Measurements from ENCODE around the gene SFRP5. TPM values are rescaled to one million over a fixed set of nuclear protein-coding genes. Genes with fewer than 3 reads are reported as not detected.

SFRP5 gene
- total and polyA plus RNA-seq, 2 donors (not counting 3 experiments of a cell fraction or from before 2014, with no cell fraction given): not detected

DNA sequence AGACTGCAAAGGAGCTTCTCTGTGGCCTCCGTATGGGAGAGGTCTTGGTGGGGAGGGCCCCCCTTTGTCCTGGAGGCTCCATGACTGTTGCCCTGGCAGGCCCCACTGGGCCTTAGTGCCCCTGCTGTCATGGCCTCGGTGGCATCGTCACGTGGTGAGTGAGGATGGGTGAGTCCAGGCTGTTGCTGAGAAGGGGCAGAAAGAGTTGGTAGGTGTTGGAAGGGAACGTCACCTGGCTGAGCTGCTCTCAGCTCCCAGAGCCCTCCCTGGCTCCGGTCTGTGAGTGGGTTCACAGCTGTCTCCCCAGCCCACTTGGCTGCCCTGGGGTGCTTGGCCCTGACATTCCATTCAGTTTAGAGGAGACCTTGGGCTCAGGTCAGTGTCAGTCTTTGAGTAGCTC is 16.1 kb downstream of the SFRP5 start:
- Histone ChIP-seq H3K36me3 (ENCODE audit: control insufficient read depth in 2 of 2, extremely low read depth in 1 of 2, insufficient read depth in 2 of 2, low read length in 2 of 2) (peaks cover 14 to 62% of the 10 kb centered on the region in 2 experiments), H3K27ac (ENCODE audit: insufficient read depth, low read depth, low read length) (no peak overlapping the region), H3K9me3 (replicated peaks; ENCODE audit: control insufficient read depth, insufficient read depth, low read length) (no peaks in the 10 kb centered on the region), H3K4me3 (replicated peaks in 1 of 3; ENCODE audit: insufficient read depth in 1 of 3, low read depth in 1 of 3, low read length in 3 of 3) (no peak overlapping the region), H4K20me1 (replicated peaks; ENCODE audit: control insufficient read depth, extremely low read depth, insufficient read depth, low read length) (peaks cover 2% of the 10 kb centered on the region), H3K27me3 (ENCODE audit: control insufficient read depth in 2 of 2, insufficient read depth in 2 of 2, low read length in 2 of 2) (no peaks in the 10 kb centered on the region), H2AFZ (ENCODE audit: low read depth, low read length) (no peak overlapping the region), H3K79me2 (ENCODE audit: control insufficient read depth, insufficient read depth, low read length) (no peaks in the 10 kb centered on the region), H3K9ac (replicated peaks; ENCODE audit: extremely low read depth, insufficient read depth, low read length) (no peak overlapping the region), H3K9me1 (replicated peaks; ENCODE audit: control insufficient read depth, extremely low read depth, insufficient read depth, low read length) (no peaks in the 10 kb centered on the region), H3K4me1 (ENCODE audit: control insufficient read depth, extremely low read depth, insufficient read depth, low read length) (no peaks in the 10 kb centered on the region), H3K4me2 (ENCODE audit: insufficient read depth, low read length) (no peak overlapping the region)
- dilution Hi-C loops (cut with MboI; ENCODE audit: extremely low pct_ligation_motif_present, low sequenced_read_pairs) (no loop called here), intact Hi-C loops (cut with micrococcal nuclease) (no loop called here)
- TF ChIP-seq JUN (IDR thresholded peaks at IDR 0.05; ENCODE audit: borderline replicate concordance, insufficient read depth, insufficient read length, low read depth): no peak
- TF ChIP-seq FOS (IDR thresholded peaks at IDR 0.05; ENCODE audit: borderline replicate concordance, insufficient read depth, low read length): no peak
- no peak for TF ChIP-seq EZH2 (IDR thresholded peaks at IDR 0.05; ENCODE audit: borderline replicate concordance, low read depth, low read length, severe bottlenecking)
- no peak for TF ChIP-seq POLR2AphosphoS5 (IDR thresholded peaks at IDR 0.05; ENCODE audit: insufficient read depth, low read depth, low read length)
- TF ChIP-seq, protein P1, sequence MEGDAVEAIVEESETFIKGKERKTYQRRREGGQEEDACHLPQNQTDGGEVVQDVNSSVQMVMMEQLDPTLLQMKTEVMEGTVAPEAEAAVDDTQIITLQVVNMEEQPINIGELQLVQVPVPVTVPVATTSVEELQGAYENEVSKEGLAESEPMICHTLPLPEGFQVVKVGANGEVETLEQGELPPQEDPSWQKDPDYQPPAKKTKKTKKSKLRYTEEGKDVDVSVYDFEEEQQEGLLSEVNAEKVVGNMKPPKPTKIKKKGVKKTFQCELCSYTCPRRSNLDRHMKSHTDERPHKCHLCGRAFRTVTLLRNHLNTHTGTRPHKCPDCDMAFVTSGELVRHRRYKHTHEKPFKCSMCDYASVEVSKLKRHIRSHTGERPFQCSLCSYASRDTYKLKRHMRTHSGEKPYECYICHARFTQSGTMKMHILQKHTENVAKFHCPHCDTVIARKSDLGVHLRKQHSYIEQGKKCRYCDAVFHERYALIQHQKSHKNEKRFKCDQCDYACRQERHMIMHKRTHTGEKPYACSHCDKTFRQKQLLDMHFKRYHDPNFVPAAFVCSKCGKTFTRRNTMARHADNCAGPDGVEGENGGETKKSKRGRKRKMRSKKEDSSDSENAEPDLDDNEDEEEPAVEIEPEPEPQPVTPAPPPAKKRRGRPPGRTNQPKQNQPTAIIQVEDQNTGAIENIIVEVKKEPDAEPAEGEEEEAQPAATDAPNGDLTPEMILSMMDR (IDR thresholded peaks at IDR 0.05; ENCODE audit: extremely low read depth in 1 of 2, insufficient read depth in 1 of 2, low read depth in 1 of 2, low read length in 2 of 2): no peak
- no peak for TF ChIP-seq POLR2A (IDR thresholded peaks at IDR 0.05; ENCODE audit: low read depth, low read length)
- TF ChIP-seq MYC (IDR thresholded peaks at IDR 0.05; ENCODE audit: low read depth, low read length): no peak
- TF ChIP-seq GATA2 (IDR thresholded peaks at IDR 0.05; ENCODE audit: insufficient read depth, insufficient read length, low read depth, low read length): no peak
- TF ChIP-seq, protein P2, sequence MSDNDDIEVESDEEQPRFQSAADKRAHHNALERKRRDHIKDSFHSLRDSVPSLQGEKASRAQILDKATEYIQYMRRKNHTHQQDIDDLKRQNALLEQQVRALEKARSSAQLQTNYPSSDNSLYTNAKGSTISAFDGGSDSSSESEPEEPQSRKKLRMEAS (IDR thresholded peaks at IDR 0.05; ENCODE audit: insufficient read depth, insufficient read length): no peak
- POLR2A ChIA-PET: no interaction called here
- CTCF ChIA-PET: interaction anchor here (0.8 kb wide), 1 partner anchor 54 kb away, joined by 3 read pairs; no protein-coding TSS in a partner anchor
- FAIRE-seq: no peak
- DNase-seq (ENCODE audit: low read depth, low spot score): no peak
- BruUV-seq (replicated peaks): no TSS peak

All from endothelial cell of umbilical vein (primary cell).